Stimulated activated CD4-positive, alpha-beta T cell treated with anti-CD3 and anti-CD28 coated beads, Interleukin-1b, Interleukin-23, amount 100 ng/mL, for 4 hours (primary cell): Measurements from ENCODE around the gene TMEM51.

Experiments used
- DNase-seq, 2 donors: peaks; one replicate each; pipeline ENCODE4 v3.0.0-alpha.2; 2020; ENCODE audit warnings: low read depth in 2 of 2

The TMEM51 gene

DNA sequence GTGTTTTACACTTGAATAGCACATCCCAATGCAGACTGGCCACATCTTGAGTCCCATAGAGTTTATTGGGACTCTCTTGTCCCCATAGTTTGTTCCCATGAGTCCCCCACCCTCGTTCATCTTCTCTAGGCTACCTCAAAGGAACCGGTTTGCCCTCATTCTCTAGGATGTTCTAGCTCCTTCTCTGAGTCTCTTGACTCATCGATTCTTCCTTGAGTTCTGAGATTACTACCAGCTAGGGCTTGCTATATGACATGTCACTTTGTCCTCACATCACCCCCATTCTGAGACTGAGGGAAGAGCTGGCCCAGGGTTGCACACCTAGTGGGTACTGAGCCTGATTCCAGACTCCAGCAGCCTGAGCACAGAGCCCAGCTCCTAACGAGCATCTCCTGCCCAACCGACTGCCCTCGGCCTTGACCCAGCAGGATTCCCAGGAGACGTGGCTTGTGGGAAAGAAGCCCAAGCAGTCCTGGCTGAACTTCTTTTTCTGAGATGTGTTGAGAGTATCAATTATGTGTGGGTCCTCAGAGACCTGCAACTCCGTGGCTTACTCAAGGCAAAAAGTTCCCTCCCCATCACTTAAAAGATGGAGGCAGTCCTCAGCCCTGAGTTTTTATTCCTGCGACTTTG is 42.0 kb downstream of the TMEM51 start:
- no peak for DNase-seq

DNA sequence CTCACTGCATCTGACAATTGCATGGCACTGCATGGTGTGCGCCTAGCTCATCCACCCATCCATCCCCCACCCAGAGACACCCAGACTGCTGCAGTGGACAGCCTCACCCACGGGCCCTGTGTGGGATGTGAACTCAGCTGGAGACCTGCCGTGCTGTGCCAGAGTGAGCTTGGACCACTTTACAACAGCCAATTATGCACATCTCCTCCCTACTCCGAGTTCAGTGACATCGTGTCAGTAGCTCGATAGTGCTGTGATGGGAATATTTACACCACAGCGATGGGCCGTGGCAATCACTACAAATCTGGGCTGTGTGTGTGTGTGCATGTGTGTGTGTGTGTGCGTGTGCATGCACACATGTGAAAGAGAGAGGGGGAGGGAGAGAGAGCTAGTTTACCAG is 42.5 kb downstream of the TMEM51 start:
- no peak for DNase-seq

DNA sequence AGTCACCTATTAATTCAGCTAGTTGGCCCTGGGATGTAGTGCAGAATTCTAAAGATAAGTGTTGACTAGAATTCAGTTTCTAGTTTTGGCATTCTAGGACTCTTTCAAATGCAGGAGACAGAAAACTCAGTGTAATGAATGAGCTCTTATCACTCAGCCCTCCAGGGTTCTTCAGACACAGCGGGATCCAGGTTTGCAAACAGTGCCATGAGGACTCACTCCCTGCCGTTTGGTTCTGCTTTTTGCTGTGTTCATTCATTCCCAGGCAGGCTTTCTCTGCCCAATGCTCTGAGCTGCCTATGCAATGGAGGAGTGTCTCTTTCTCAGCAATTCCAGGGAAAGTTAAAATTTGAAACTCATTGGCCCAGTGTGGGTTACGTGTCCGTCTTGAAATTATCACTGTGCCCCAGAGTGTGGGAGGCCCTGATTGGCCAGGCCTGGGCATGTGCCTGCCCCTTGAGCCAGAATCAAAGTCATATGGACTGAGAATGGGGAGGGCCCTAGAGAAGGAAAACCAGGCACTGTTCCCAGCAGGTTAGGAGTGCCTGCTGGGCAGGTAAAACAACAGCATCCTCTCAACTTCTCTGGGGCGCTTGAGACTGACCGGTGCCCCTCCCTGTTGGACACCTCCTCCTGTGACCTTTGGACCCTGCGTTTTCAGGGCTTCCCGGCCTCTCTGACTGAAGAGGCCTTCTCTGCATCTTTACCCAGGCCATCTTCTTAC is 43.4 kb downstream of the TMEM51 start:
- DNase-seq = no peak

DNA sequence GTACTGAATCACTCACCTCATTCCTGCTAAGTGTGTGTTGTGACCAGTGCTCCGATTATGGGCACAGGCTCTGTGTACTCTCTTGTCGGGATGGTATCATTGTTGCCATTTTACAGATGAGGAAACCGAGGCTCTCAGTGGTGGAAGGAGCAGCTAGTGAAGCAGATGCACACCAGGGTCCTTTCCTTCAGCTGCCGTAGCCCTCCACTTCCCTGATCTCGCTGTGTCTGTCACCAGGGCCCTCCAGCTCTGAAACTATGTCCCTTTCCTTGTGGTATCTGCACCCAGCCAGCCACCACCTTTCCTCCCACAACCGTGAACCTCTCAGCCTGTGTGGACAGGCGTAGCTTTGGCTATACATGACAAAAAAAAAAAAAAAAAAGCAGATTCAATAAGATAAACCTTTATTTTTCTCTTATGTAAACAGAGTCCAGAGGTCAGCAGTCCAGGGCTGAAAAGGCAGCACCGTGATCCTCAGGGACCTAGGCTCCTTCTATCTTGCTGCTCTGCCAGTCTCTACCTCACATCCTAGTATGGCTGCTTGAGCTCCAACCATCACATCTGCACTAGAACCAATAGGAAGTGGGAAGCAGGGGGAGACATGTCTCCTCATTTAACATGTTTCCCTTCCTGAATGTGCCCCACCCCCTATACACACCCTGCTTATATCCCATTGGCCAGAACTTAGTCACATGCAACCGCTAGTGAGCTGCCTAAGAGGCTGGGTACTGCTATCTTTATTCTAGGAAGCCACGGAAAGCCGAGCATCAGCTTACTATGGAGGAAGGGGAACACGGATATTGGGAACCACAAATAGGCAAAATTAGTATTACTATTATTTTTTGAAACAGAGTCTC is 44.3 kb downstream of the TMEM51 start:
- no peak for DNase-seq

DNA sequence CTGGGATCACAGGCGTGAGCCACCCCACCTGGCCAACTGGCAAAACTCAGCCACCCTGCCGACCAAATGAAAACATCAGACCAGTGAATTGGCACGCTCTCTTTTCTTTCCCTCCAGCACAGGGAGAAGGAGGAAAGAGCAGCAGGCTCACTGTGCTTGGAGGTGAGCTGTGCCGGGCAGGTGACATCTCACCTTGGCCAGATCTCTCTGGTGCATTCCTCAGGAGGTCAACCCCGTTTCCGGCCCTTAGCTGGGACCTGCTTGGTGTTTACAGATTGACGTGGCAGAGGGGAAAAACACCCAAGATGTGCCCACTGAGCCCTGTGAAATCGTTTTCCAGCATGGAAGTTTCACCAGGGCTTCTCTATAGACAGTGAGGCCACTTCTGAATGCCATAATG is 45.1 kb downstream of the TMEM51 start:
- DNase-seq = no peak

DNA sequence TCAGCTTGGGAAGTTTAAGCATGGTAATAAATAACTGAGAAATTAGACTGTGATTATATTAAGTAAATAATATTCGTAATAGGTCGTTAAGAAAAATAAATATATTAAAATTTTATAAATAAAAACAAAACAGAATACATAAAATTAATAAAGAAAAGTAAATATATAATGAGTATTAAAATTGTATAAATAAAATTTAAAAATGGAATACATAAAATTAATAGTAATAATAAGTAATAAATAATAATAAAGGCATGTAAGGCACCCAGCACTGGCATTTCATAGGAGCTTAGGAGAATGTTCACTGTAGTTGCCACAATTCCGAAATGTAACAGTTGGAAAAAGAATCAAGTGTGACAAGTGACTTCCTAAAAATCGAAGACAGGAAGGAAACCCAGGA is 47.7 kb downstream of the TMEM51 start:
- no peak for DNase-seq

DNA sequence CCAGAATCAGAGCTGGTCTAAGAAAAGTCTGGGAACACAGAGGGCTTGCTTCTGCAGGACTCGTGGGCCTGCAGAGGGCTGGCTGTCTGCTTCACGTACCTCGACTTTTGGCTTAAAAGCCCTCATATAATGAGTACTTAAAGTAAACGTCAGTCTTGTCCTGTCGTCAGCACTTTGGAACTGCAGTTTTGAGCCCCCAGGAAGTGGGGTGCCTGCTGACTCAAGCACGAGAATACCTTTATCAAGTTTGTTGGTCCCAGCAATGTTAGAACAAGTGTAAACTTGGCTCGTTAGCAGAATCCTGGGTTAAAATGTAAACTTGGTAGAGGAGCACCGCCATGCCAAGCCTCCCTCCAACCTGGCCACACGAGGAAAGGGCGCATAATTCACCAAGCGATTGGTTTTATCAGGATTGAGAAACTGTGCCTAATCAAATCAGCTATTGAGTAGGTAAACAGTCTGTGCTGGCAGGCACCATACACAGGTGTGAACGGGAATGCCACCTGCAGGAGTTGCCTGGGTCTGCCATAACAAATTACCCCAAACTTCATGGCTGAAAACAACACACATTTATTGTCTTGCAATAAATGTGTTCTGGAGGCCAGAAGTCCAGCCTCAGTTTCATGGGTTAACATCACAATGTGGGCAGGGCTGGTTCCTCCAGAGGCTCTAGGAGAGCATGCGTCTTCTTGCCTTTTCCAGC is 48.5 kb downstream of the TMEM51 start:
- DNase-seq = no peak

DNA sequence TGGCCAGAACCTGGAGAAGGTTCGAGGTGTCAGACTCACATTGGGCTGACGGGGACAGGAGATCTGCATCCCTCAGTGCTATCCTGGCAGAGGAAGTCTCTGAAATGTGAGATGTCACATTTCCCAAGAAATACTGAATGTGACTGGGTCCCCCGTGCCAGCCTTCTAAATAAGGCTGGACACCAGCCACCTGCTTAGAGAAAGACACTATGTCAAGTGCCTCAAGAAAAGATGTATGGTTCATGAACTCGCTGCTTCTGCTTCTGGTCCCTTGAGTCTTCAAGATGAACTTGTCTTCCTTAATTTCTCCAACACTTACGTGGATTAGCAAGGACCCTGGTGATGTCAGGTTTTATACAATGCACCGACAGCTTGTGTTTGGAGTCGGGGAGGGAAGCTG is 51.4 kb downstream of the TMEM51 start:
- no peak for DNase-seq

DNA sequence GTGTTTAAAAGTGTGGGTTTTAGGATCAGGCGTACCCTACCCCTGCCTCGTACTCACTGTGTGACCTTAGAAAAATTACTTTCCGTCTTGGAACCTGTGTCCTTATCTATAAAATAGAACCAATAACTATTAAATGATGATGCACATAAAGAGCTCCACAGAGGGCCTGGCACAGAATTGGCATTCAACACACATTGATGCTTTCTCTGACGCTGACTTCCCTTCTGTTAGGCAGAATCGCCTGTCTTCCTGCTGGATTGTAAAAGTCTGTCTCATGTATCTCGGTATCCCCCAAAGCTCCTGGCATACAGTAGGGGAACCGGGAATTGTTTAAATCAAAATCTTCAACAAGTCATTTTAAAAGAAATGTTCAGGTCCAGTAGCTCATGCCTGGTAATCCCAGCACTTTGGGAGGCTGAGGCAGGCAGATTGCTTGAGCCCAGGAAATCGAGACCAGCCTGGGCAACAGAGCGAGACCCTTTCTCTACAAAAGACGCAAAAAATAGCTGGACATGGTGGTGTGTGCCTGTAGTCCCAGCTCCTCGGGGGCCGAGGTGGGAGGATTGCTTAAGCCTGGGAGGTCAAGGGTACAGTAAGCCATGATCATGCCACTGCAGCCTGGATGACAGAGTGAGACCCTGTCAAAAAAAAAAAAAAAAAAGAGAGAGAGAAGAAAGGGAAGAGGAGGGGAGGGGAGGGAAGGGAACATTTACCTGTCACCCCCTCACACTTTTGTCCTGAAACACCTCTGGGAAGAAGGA is 52.2 kb downstream of the TMEM51 start:
- no peak for DNase-seq

DNA sequence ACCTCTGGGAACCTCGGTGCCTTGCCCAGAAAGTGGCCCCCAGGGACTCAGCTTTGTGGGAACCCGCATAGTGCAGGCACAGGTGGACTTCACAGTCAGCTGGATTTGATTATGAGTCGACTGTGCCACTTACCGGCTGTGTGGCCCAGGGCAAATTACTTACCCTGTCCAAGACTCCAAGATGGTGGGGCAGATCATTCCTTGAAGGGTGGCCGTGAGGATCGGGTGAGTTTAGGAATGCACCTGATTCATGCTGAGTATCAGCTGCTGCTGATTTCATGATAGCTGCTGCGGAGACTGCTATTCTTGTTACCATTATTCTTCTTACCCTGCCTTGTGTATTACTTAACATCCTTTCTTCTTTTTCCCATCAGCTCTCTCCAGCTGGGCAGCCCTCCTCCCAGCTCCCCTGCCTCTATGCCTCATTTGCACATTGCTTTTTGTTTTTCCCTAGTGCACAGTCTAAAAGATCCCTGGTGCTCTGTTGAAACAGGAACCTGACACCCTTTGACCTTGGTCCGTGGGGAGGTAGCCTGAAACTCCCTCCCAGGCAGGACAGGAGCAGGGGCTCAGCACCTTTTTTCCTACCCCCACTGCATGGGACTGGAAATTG is 53.0 kb downstream of the TMEM51 start:
- no peak for DNase-seq

DNA sequence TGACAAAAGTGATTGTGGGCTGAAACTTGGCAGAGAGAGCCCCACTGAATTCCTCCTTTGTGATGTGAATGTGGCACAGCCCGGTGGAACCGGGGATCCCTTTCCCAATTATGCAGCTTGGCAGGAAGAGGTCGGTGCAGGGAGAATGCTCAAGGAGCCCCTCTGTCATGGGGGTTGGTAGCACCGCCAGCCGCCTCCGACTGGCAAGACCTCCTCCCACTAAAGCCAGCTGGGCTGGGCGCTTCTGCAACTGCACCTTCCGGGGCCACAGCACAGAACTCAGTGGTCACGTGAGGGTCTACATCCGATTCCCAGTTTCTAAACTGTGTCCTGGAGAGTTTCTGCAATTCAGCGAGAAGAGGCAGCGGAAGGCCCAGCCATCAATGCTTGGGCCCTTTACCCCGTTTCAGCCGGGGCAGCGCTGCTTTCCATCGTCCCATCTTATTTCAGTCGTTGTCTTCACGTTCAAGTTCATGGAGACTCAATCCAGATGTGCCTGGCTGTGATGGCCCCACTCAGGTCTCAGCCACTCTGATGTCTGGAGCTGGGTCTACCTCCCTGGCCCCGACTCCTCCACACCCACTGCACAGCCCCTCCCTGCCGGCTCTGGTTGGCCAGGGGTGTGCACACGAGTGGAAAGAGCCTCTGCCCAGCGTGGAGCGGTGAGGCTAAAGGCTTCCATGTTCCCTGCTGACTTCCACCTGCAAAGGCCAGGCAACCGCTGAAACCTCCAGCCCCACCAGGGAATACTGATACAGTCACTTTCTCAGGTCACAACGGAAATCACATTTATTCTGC is 53.7 kb downstream of the TMEM51 start:
- DNase-seq = no peak

DNA sequence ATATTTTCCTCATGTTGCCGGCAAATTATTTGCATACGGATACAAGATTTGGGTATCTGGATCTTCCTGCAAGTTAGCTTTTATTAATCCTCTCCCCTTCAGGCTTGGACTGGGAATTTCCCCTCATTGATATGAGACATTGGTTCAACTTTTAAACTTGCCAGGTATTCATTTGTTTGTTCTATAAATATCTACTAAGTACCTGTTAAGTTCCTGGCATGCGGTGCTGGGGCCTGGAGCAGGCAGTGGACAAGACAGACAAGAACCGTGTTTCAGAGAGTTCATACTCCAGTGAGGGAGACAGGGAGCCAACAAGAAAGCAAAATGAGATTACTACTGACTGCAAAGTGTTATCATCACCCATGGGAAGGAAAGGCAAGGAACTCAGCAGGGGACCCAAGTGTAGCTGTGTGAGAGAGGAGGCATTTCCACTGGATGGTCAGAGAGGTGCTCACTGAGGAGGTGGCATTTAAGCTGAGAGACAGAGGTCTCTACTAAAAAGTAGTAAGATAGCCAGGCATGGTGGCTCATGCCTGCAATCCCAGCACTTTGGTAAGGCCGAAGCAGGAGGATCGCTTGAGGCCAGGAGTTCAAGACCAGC is 54.4 kb downstream of the TMEM51 start:
- no peak for DNase-seq

DNA sequence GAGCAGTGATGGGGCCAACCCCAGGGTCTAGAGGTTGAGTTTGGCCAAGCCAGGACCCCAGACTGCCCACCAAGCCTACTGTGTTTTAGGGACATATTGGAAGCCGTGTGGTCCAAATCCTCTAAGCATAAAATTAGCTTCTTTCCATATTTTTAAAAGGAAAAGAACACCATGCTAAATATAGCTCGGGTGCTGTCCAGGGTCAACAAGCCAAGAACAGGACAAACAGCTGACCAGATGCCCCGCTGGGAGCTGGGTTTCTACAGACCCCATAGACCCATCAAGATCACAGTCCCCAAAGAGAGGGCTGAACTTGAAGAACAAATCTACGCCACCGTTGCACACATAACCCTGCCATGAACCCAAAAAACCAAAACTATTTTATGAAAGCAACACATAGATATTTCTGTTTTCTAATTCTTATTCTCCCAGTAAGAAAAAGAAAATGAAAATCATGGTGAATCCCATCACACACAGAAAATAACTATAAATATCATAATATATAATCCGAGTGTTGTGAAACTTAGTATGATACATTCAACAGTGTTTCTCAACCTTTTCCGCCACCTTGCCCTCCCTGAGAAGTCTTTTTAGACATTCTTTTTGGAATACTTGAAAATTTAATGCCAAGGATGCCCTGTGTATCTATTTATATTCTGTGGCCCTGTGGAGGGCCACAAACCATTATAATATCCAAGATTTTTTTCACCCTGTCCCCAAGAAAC is 57.3 kb downstream of the TMEM51 start:
- no peak for DNase-seq

DNA sequence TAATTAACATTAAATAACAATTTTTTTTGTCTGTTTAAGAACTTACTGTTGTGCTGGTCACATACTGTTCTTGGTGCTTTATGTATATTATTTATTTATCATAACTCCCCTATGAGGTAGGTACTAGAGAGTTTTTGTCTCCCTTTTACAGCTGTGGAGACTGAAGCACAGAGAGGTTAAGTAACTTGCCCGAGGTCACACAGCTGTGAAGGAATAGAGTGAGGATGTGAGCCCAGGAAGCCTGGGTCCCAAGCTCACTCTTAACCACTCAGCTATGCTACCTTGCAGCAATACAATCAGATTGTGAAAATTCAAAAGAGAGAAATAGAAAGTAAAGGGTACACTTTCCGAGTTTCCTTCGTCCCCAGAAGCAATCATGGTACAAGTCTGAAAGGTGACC is 57.9 kb downstream of the TMEM51 start:
- no peak for DNase-seq

DNA sequence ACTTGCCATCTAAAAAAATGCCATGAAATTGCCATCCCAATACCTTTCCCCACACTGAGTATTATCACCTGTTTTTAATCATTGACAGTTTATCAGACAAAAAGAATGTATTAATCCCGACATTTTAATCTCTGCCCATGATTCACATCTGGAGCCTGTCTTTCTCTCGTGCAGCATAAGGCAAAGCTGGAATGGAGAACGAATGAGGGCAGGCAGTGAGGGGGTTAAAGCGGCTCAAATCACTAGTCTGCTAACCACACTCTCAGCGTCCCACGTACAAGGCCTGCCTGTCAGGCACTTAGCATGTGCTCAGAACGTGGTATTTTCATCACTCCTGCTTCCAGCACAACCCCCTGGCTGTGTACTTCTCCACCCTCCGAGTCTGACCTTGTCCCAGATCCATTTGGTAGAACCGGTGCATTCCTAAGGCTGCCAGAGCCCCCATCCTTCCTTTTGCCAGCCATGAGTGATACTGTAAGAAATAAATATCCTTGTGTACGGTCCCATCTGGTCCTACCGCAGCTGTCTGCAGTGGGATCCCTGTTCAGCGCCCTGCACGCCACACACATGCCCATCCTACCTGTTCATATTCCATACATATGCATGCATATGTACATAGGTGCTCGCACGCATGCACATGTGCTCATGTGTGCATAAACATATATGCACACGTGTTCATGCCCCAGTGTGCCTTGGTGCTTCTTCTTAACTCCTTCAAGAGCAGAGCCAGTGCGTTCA is 58.8 kb downstream of the TMEM51 start:
- no peak for DNase-seq

DNA sequence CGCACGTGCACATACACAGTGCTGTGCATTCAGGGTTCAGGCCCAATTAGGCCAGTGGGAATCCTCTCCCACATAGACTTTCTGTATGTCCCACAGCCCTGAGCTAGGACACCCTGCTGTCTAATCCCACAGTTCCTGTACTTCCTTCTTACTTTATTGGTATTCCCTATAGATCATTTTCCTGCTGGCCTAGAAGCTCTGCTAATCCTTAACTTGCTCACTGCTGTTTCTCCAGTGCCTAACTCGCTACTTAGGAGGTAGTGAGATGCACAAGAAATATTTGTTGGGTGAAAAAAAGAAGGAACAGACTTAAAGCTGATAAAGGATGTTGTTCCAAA is 59.4 kb downstream of the TMEM51 start:
- no peak for DNase-seq

DNA sequence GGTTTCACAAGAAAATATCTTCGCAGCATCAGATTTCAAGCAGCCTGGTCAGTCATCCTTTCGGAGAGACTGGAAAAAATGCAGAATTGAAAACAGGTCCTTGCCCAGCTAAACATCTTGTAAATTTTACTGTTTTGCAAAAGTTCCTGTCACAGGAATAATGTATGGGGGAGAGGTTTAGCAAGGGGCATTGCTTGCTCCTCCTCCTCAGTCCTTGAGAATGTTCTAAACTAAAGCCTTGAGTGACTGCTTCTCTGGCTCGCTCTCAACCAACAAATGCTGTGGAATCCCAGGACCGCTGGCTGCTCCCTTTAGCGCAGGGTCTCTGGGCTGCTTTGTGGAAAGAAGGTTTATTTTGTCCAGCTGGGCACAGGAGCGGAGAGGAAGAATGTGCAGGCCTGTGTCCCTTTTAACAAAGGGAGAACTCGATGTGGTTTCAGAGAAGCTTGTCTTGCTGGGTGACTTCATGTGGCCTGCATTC is 59.8 kb downstream of the TMEM51 start:
- no peak for DNase-seq

DNA sequence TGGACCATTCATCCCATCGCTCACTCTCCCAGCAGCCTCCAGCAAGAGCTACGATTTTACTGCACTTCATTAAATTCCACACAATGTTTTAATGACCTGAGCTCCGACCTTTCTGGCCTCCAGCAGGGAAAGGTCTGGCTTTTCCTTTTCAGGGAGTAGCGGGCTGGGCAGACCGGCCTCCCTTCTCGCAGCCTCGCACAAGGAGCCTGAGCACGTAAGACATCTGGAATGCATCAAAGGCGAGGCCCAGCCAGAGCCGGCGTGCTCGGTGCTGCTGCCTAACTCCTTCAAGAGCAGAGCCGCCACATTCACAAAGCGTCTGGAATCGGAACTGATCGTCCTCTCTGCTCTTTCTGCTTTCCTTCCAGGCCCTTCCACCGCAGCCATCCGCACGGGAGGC is 61.0 kb downstream of the TMEM51 start:
- no peak for DNase-seq
